B cell (primary cell): ENCODE results near the gene EPDR1. TPM values are rescaled to one million over a fixed set of nuclear protein-coding genes. Genes with fewer than 3 reads are reported as not detected.

Experiments used
- ATAC-seq: fragments of 200-7000 bp; cut with Tn5 transposase; one replicate; pipeline ENCODE4 v1.10.0; 2021; ENCODE audit warnings: low read depth, mild to moderate bottlenecking, moderate number of reproducible peaks, moderate library complexity
- CTCF ChIA-PET: fragments of 350-600 bp; sonication (Branson Sonifier 250); formaldehyde crosslinking; loops from one replicate; lab custom pipeline; 2021; ENCODE audit warnings: antibody characterized with exemption, inconsistent platforms; lab: Charles Lee
- POLR2A ChIA-PET: fragments of 350-600 bp; sonication (Branson Sonifier 250); formaldehyde crosslinking; loops from one replicate; lab custom pipeline; 2021; ENCODE audit warnings: antibody characterized with exemption; lab: Charles Lee
- DNase-seq: peaks from one replicate; pipeline ENCODE4 v3.0.0; 2013
- H2AFZ ChIP-seq: 2 replicates; pipeline ENCODE4 v1.6.1; 2012; ENCODE audit warnings: mild to moderate bottlenecking, low read depth, low read length; ENCODE audit not compliant: insufficient read depth, poor library complexity, severe bottlenecking
- H3K27ac ChIP-seq, 2 donors: 1 replicate in 1 of 2; 2 replicates in 1 of 2; pipeline ENCODE4 v1.5.1; 2012 to 2013; ENCODE audit warnings: low read length in 2 of 2, mild to moderate bottlenecking in 2 of 2, moderate library complexity in 1 of 2
- H3K27me3 ChIP-seq, 4 experiments: fragments of 200-600 bp in 1 of 4; sonication (generic) in 1 of 4; replicated peaks in 1 of 4; 1 replicate in 2 of 4; 2 replicates in 2 of 4; pipeline versions ENCODE4 v1.6.1 to v1.7.0; 2013 to 2016; ENCODE audit warnings: low read length in 3 of 4, mild to moderate bottlenecking in 2 of 4, mixed read lengths in 1 of 4, moderate library complexity in 1 of 4; ENCODE audit not compliant: insufficient read depth in 4 of 4, control insufficient read depth in 3 of 4; ENCODE audit errors: control extremely low read depth in 1 of 4
- H3K36me3 ChIP-seq, 2 experiments: replicated peaks in 1 of 2; 1 replicate in 1 of 2; 2 replicates in 1 of 2; pipeline versions ENCODE4 v1.6.1 to v1.7.1; 2013; ENCODE audit warnings: low read length in 1 of 2; ENCODE audit not compliant: insufficient read depth in 2 of 2, control insufficient read depth in 1 of 2; ENCODE audit errors: control extremely low read depth in 1 of 2, extremely low read depth in 1 of 2
- H3K4me1 ChIP-seq, 2 donors: fragments of 200-600 bp in 1 of 2; sonication (generic) in 1 of 2; 1 replicate in 1 of 2; 2 replicates in 1 of 2; pipeline versions ENCODE4 v1.5.1 to v1.6.1; 2013 to 2017; ENCODE audit warnings: low read length in 2 of 2; ENCODE audit not compliant: control insufficient read depth in 2 of 2, insufficient read depth in 2 of 2
- H3K4me2 ChIP-seq: replicated peaks from 2 replicates; pipeline ENCODE3; 2012; ENCODE audit warnings: mild to moderate bottlenecking, low read depth, low read length; ENCODE audit not compliant: poor library complexity, severe bottlenecking
- H3K4me3 ChIP-seq, 5 experiments: fragments of 200-600 bp in 1 of 5; sonication (generic) in 1 of 5; 1 replicate in 3 of 5; 2 replicates in 2 of 5; pipeline versions ENCODE4 v1.5.1 to v1.7.0; 2011 to 2016; ENCODE audit warnings: low read length in 4 of 5, mild to moderate bottlenecking in 4 of 5, low read depth in 2 of 5, control low read depth in 1 of 5, moderate library complexity in 1 of 5; ENCODE audit not compliant: insufficient read depth in 1 of 5; ENCODE audit errors: control extremely low read depth in 1 of 5, extremely low read depth in 1 of 5
- H3K79me2 ChIP-seq: fragments of 200-600 bp; sonication (generic); one replicate; pipeline ENCODE4 v1.6.0; 2016; ENCODE audit warnings: low read length; ENCODE audit not compliant: control insufficient read depth, insufficient read depth
- H3K9ac ChIP-seq: fragments of 200-600 bp; sonication (generic); 2 replicates; pipeline ENCODE4 v1.6.1; 2017; ENCODE audit warnings: mild to moderate bottlenecking, low read length, moderate library complexity
- H3K9me3 ChIP-seq, 3 donors: one replicate each; pipeline versions ENCODE4 v1.6.1 to v1.7.1; 2013; ENCODE audit warnings: low read length in 2 of 3; ENCODE audit not compliant: control insufficient read depth in 2 of 3, insufficient read depth in 1 of 3; ENCODE audit errors: control extremely low read depth in 1 of 3
- H4K20me1 ChIP-seq: 2 replicates; pipeline ENCODE4 v1.6.0; 2012; ENCODE audit warnings: mild to moderate bottlenecking, low read length; ENCODE audit not compliant: insufficient read depth, control insufficient read depth, poor library complexity, severe bottlenecking
- H3K27ac Mint-ChIP-seq: one replicate; pipeline ENCODE4 v1.8.0; 2021; ENCODE audit warnings: mixed read lengths
- H3K27me3 Mint-ChIP-seq: one replicate; pipeline ENCODE4 v1.8.0; 2021; ENCODE audit warnings: mixed read lengths
- H3K4me1 Mint-ChIP-seq: one replicate; pipeline ENCODE4 v1.8.0; 2021; ENCODE audit warnings: mixed read lengths
- H3K4me3 Mint-ChIP-seq: one replicate; pipeline ENCODE4 v1.8.0; 2021; ENCODE audit warnings: mixed read lengths
- H3K9me3 Mint-ChIP-seq: one replicate; pipeline ENCODE4 v1.8.0; 2022; ENCODE audit warnings: mixed read lengths; ENCODE audit not compliant: insufficient read depth
- EZH2 ChIP-seq: IDR thresholded peaks from 2 replicates; pipeline ENCODE4 v1.6.1; 2012; ENCODE audit warnings: borderline replicate concordance, low read depth, mild to moderate bottlenecking, moderate library complexity, low read length; ENCODE audit not compliant: insufficient read depth, poor library complexity, severe bottlenecking
- WGBS: methylation state at CpG from one replicate; pipeline ENCODE4 v1.1.5; 2013; ENCODE audit warnings: missing lambda C conversion rate; ENCODE audit not compliant: insufficient coverage; 5-methylcytosine and 5-hydroxymethylcytosine counted together
- intact Hi-C: fragments of 100-400 bp; cut with micrococcal nuclease; formaldehyde crosslinking; loops from one replicate; pipeline ENCODE4 v1.10.0; 2022
- polyA plus RNA-seq: library from polyadenylated mRNA; depleted of rRNA; stranded (reverse); fragments of >200 nt; gene quantifications from 2 replicates; pipeline ENCODE4 v1.2.3, GENCODE V29; 2012
- total RNA-seq, 2 donors: library from RNA; stranded (reverse); fragments of 120-200 nt in 1 of 2; gene quantifications; 1 replicate in 1 of 2; 2 replicates in 1 of 2; pipeline versions ENCODE4 v1.2.3 to v1.2.4, GENCODE V29; 2013 to 2022
- TF ChIP-seq, protein P1 (sequence below): fragments of 200-600 bp; IDR thresholded peaks from one replicate; pipeline ENCODE4 v1.8.0; 2022; ENCODE audit warnings: antibody characterized with exemption, mild to moderate bottlenecking

The EPDR1 gene
- total and polyA plus RNA-seq, 2 donors (not counting 1 experiment from before 2014, with no cell fraction given) = not detected

DNA sequence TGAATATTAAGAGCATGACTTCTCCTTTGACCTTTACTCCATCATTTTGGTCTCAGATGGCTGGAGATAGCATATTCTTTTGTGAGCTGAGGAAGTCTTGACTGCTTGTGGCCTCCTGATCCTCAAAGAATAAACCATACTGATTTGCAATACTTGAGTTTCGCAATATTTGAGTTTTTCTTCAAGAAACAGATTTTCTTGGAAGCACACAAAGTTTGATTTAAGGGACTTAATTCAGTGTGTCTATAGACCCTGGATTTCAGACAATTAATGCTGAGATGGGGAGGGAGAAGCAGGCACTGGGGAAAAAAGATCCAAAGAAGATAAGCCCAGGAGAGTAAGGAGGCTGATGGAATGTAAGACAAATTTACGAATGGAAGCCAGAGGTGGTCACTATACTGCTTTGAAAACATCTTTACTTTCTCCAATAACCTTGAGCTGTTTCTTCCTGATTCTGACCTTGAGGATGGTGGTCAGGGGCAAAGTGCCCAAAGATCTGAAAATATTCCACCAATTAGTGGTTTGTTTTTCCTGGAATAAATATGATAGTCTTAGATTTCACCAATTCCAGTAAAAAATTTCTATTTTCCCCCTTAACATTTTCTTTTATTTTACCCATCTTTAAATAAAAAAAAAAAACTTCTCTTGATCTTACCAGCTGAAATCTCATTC lies 7.5 kb downstream of the EPDR1 start:
- H3K79me2 ChIP-seq = no peaks in the 10 kb centered on the region
- H3K4me1 ChIP-seq = no peaks in the 10 kb centered on the region
- H3K27me3 Mint-ChIP-seq = peaks cover 14% of the 10 kb centered on the region
- WGBS = 100% methylated on average over 1 of the region's 2 CpGs
- DNase-seq (no peak), ATAC-seq (no peak)
- no peaks in the 10 kb centered on the region for H4K20me1 ChIP-seq
- peaks cover 0 to 7% (median 0%) of the 10 kb centered on the region in 3 donors for H3K9me3 ChIP-seq
- no peak overlapping the region for H2AFZ ChIP-seq
- H3K27ac Mint-ChIP-seq = no peak overlapping the region
- H3K4me3 Mint-ChIP-seq = no peak overlapping the region
- H3K36me3 ChIP-seq = no peaks in the 10 kb centered on the region
- CTCF ChIA-PET = no interaction called here
- no peak overlapping the region for H3K4me3 ChIP-seq
- POLR2A ChIA-PET = no interaction called here
- H3K9me3 Mint-ChIP-seq = peaks cover 2% of the 10 kb centered on the region
- H3K9ac ChIP-seq = no peak overlapping the region
- intact Hi-C loops = no loop called here
- no peaks in the 10 kb centered on the region for H3K4me1 Mint-ChIP-seq
- no peak overlapping the region for H3K4me2 ChIP-seq
- H3K27me3 ChIP-seq = peaks cover 0 to 6% (median 2%) of the 10 kb centered on the region in 4 experiments
- no peak overlapping the region for H3K27ac ChIP-seq
- no peak for TF ChIP-seq EZH2
- TF ChIP-seq, protein P1, sequence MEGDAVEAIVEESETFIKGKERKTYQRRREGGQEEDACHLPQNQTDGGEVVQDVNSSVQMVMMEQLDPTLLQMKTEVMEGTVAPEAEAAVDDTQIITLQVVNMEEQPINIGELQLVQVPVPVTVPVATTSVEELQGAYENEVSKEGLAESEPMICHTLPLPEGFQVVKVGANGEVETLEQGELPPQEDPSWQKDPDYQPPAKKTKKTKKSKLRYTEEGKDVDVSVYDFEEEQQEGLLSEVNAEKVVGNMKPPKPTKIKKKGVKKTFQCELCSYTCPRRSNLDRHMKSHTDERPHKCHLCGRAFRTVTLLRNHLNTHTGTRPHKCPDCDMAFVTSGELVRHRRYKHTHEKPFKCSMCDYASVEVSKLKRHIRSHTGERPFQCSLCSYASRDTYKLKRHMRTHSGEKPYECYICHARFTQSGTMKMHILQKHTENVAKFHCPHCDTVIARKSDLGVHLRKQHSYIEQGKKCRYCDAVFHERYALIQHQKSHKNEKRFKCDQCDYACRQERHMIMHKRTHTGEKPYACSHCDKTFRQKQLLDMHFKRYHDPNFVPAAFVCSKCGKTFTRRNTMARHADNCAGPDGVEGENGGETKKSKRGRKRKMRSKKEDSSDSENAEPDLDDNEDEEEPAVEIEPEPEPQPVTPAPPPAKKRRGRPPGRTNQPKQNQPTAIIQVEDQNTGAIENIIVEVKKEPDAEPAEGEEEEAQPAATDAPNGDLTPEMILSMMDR = no peak

DNA sequence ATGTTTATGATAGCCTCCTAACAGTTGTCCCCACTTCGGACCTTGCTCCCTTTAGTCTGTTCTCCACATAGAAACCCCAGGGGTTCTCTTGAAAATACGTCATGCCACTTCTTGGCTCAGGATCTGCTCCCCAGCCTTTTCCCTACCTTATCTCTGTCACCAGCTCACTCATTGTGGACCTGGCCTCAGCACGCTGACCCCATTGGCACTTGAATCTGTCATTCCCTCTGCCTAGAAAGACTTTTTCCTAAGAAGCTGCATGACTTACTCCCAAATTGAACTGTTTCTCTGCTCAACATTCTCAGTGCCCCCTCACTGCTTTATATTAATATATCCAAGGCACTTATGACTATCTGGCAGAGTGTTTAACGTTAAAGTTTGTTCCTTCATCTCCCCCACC lies 8.4 kb downstream of the EPDR1 start:
- Histone ChIP-seq H2AFZ (no peak overlapping the region), H3K9me3 (peaks cover 0 to 7% (median 0%) of the 10 kb centered on the region in 3 donors), H3K36me3 (no peaks in the 10 kb centered on the region), H3K4me2 (no peak overlapping the region), H3K27ac (no peak overlapping the region), H3K27me3 (no peaks in the 10 kb centered on the region), H3K4me3 (no peak overlapping the region), H3K4me1 (no peaks in the 10 kb centered on the region), H3K9ac (no peak overlapping the region), H4K20me1 (no peaks in the 10 kb centered on the region), H3K79me2 (no peaks in the 10 kb centered on the region)
- H3K4me3 Mint-ChIP-seq = no peak overlapping the region
- POLR2A ChIA-PET = no interaction called here
- TF ChIP-seq, protein P1 = no peak
- no peak for TF ChIP-seq EZH2
- ATAC-seq (no peak), DNase-seq (no peak)
- 87% methylated on average over 3 of the region's 4 CpGs for WGBS
- peaks cover 9% of the 10 kb centered on the region for H3K27me3 Mint-ChIP-seq
- no peak overlapping the region for H3K27ac Mint-ChIP-seq
- peaks cover 2% of the 10 kb centered on the region for H3K9me3 Mint-ChIP-seq
- intact Hi-C loops = no loop called here
- H3K4me1 Mint-ChIP-seq = no peaks in the 10 kb centered on the region
- CTCF ChIA-PET = no interaction called here
